HepG2 (cell line): ENCODE results near the gene ANKRD12. TPM values are rescaled to one million over a fixed set of nuclear protein-coding genes. Genes with fewer than 3 reads are reported as not detected.
A peak's percentile ranks its signal among the peaks of the same experiment; 100 is the strongest.

ENCODE experiments used
- DMAP1 ChIP-seq: IDR thresholded peaks from 2 replicates; pipeline ENCODE4 v1.6.1; 2016
- HNF1A ChIP-seq, 2 experiments: sonication (generic) in 1 of 2; formaldehyde crosslinking in 1 of 2; IDR thresholded peaks; 2 replicates each; pipeline versions ENCODE4 v1.4.0 to v1.6.1; 2016 to 2020; ENCODE audit warnings: borderline replicate concordance in 1 of 2, low read depth in 1 of 2, mild to moderate bottlenecking in 1 of 2, missing genetic modification reagents in 1 of 2
- HNF4A ChIP-seq: sonication (generic); formaldehyde crosslinking; IDR thresholded peaks from 2 replicates; pipeline ENCODE4 v1.4.0; 2020; ENCODE audit warnings: missing genetic modification reagents
- KDM4B ChIP-seq: sonication (generic); formaldehyde crosslinking; IDR thresholded peaks from 2 replicates; pipeline ENCODE4 v1.4.0; 2020; ENCODE audit warnings: missing genetic modification reagents
- SIX1 ChIP-seq: sonication (generic); formaldehyde crosslinking; IDR thresholded peaks from 2 replicates; pipeline ENCODE4 v1.4.0; 2020; ENCODE audit warnings: missing genetic modification reagents, borderline replicate concordance
- TFE3 ChIP-seq: IDR thresholded peaks from 2 replicates; pipeline ENCODE4 v1.6.1; 2016
- YEATS4 ChIP-seq: sonication (generic); formaldehyde crosslinking; IDR thresholded peaks from 2 replicates; pipeline ENCODE4 v1.4.0; 2020; ENCODE audit warnings: missing genetic modification reagents, borderline replicate concordance
- ZFP37 ChIP-seq: sonication (generic); formaldehyde crosslinking; IDR thresholded peaks from 2 replicates; pipeline ENCODE4 v1.4.0; 2020; ENCODE audit warnings: missing genetic modification reagents, borderline replicate concordance
- ZNF142 ChIP-seq: sonication (generic); formaldehyde crosslinking; IDR thresholded peaks from 2 replicates; pipeline ENCODE4 v1.4.0; 2020; ENCODE audit warnings: missing genetic modification reagents
- ZNF446 ChIP-seq: sonication (generic); formaldehyde crosslinking; IDR thresholded peaks from 2 replicates; pipeline ENCODE4 v1.5.0; 2020; ENCODE audit warnings: mild to moderate bottlenecking, missing genetic modification reagents
- ZNF605 ChIP-seq: sonication (generic); formaldehyde crosslinking; IDR thresholded peaks from 2 replicates; pipeline ENCODE4 v1.8.0; 2022; ENCODE audit warnings: mild to moderate bottlenecking, missing genetic modification reagents
- ZNF609 ChIP-seq: sonication (generic); formaldehyde crosslinking; IDR thresholded peaks from 2 replicates; pipeline ENCODE4 v1.4.0; 2020; ENCODE audit warnings: mild to moderate bottlenecking, missing genetic modification reagents, borderline replicate concordance
- ZNF773 ChIP-seq: sonication (generic); formaldehyde crosslinking; IDR thresholded peaks from 2 replicates; pipeline ENCODE4 v1.4.0; 2020; ENCODE audit warnings: missing genetic modification reagents, borderline replicate concordance
- polyA plus RNA-seq, 8 experiments: library from polyadenylated mRNA; depleted of rRNA in 3 of 8; stranded (reverse) in 7 of 8; unstranded in 1 of 8; fragments of >200 nt; fragmentation: Illumina TruSeq in 4 of 8; extraction: Trizol in 4 of 8; gene quantifications; 2 replicates each; pipeline versions ENCODE4 v1.2.1 to v1.2.3, GENCODE V29; 2011 to 2016; ENCODE audit warnings: low read depth in 4 of 8, missing spikeins in 1 of 8, mixed read lengths in 1 of 8; ENCODE audit not compliant: insufficient read depth in 1 of 8
- total RNA-seq, 5 experiments: library from RNA; depleted of rRNA; stranded (reverse); fragments of >200 nt; fragmentation: Illumina TruSeq; extraction: Trizol; gene quantifications; 2 replicates each; pipeline ENCODE4 v1.2.3, GENCODE V29; 2016; ENCODE audit warnings: low read depth in 1 of 5

Gene ANKRD12
- total and polyA plus RNA-seq, 2 of the 13 experiments (the other 11 are each of a cell fraction or from before 2014, with no cell fraction given): 6.0 to 23.2 TPM

GRCh38 chr18:9092665-9093064, 43.9 kb upstream of the ANKRD12 start (continued):
- TF ChIP-seq ZNF609 (CRISPR knock-in tag): peak; percentile 33; the same call in 1 of the 2 replicates
- no peak for TF ChIP-seq ZNF446
- no peak for TF ChIP-seq HNF1A (IDR thresholded peaks at IDR 0.05; ENCODE audit: low read depth)
- peak; percentile 41; the same call in 1 of the 2 replicates for TF ChIP-seq HNF1A (CRISPR knock-in tag; IDR thresholded peaks at IDR 0.05; ENCODE audit: borderline replicate concordance)
- no peak for TF ChIP-seq ZNF142 (CRISPR knock-in tag)
- TF ChIP-seq KDM4B (CRISPR knock-in tag): no peak
- TF ChIP-seq ZNF605 (CRISPR knock-in tag): no peak
- TF ChIP-seq YEATS4: no peak
- peak; percentile 69; the same call in 1 of the 2 replicates for TF ChIP-seq SIX1
- no peak for TF ChIP-seq DMAP1 (CRISPR knock-in tag)
- no peak for TF ChIP-seq ZNF773 (CRISPR knock-in tag)
- no peak for TF ChIP-seq ZFP37 (CRISPR knock-in tag)
- no peak for TF ChIP-seq TFE3 (CRISPR knock-in tag)
- TF ChIP-seq HNF4A (CRISPR knock-in tag): peak; percentile 91
